Esophagus muscularis mucosa (tissue), 4 donors: ENCODE results near the gene SLX4. TPM values are rescaled to one million over a fixed set of nuclear protein-coding genes. Genes with fewer than 3 reads are reported as not detected.

ENCODE experiments used
- DNase-seq: peaks from one replicate; pipeline ENCODE4 v3.0.0-alpha.2; 2017; ENCODE audit errors: extremely low spot score
- H3K27ac ChIP-seq, 4 donors: fragments of 200-600 bp; sonication (generic); replicated peaks in 1 of 4; 1 replicate in 3 of 4; 2 replicates in 1 of 4; pipeline ENCODE4 v1.5.1; 2016 to 2019; ENCODE audit warnings: mild to moderate bottlenecking in 1 of 4
- H3K27me3 ChIP-seq, 4 donors: fragments of 200-600 bp; sonication (generic); one replicate each; pipeline versions ENCODE4 v1.5.1 to v1.6.0; 2016 to 2019
- H3K36me3 ChIP-seq, 4 donors: fragments of 200-600 bp; sonication (generic); one replicate each; pipeline ENCODE4 v1.5.1; 2016 to 2019
- H3K4me1 ChIP-seq, 4 donors: fragments of 200-600 bp; sonication (generic); one replicate each; pipeline ENCODE4 v1.5.1; 2016 to 2019
- H3K4me3 ChIP-seq, 4 donors: fragments of 200-600 bp; sonication (generic); 1 replicate in 2 of 4; 2 replicates in 2 of 4; pipeline ENCODE4 v1.5.1; 2016 to 2019; ENCODE audit warnings: mild to moderate bottlenecking in 4 of 4, moderate library complexity in 1 of 4
- H3K9me3 ChIP-seq, 4 donors: fragments of 200-600 bp; sonication (generic); 1 replicate in 3 of 4; 2 replicates in 1 of 4; pipeline ENCODE4 v1.5.1; 2016 to 2019
- CTCF ChIP-seq, 3 experiments: fragments of 200-600 bp in 2 of 3; fragments of 450-650 bp in 1 of 3; sonication (generic) in 2 of 3; IDR thresholded peaks; one replicate each; pipeline ENCODE4 v1.5.1; 2017 to 2019; ENCODE audit warnings: antibody characterized with exemption in 3 of 3, mild to moderate bottlenecking in 2 of 3, moderate library complexity in 1 of 3
- EP300 ChIP-seq: sonication (generic); formaldehyde crosslinking; IDR thresholded peaks from one replicate; pipeline ENCODE4 v1.6.1; 2017; ENCODE audit warnings: antibody characterized with exemption
- POLR2A ChIP-seq: fragments of 450-650 bp; IDR thresholded peaks from one replicate; pipeline ENCODE4 v1.6.1; 2017; ENCODE audit warnings: antibody characterized with exemption, moderate library complexity, mild to moderate bottlenecking, low read depth
- POLR2AphosphoS5 ChIP-seq, 2 donors: sonication (generic); formaldehyde crosslinking; IDR thresholded peaks; one replicate each; pipeline ENCODE4 v1.6.1; 2017; ENCODE audit warnings: antibody characterized with exemption in 2 of 2
- WGBS: methylation state at CpG from one replicate; pipeline ENCODE4 v1.1.5; 2018; 5-methylcytosine and 5-hydroxymethylcytosine counted together
- intact Hi-C: fragments of 100-400 bp; cut with DNase I; formaldehyde crosslinking; loops from one replicate; pipeline ENCODE4 v1.15.1; 2023
- total RNA-seq, 4 donors: library from RNA; depleted of rRNA; stranded (reverse); fragments of >200 nt; gene quantifications; one replicate each; pipeline versions ENCODE4 v1.1.0 to v1.2.1, GENCODE V29; 2016

The SLX4 gene
- total RNA-seq, 4 donors from 2014 or later: 3.0 to 5.8 (median 3.9) TPM

- DNase-seq: no peak
- WGBS: 95% methylated on average over 10 of the region's 10 CpGs
- Histone ChIP-seq H3K4me3 (no peak overlapping the region), H3K27ac (no peak overlapping the region), H3K9me3 (no peaks in the 10 kb centered on the region), H3K36me3 (peaks cover 23 to 77% (median 66%) of the 10 kb centered on the region in 4 donors), H3K27me3 (no peaks in the 10 kb centered on the region), H3K4me1 (peaks cover 0 to 23% (median 20%) of the 10 kb centered on the region in 4 donors)
- intact Hi-C loops: no loop called here
- TF ChIP-seq CTCF (IDR thresholded peaks at IDR 0.05): no peak
- no peak for TF ChIP-seq POLR2A
- no peak for TF ChIP-seq POLR2AphosphoS5 (IDR thresholded peaks at IDR 0.05)
- TF ChIP-seq EP300: no peak
Measured at GRCh38 chr16:3534126-3534525, 77.3 kb downstream of the SLX4 start.

DNA sequence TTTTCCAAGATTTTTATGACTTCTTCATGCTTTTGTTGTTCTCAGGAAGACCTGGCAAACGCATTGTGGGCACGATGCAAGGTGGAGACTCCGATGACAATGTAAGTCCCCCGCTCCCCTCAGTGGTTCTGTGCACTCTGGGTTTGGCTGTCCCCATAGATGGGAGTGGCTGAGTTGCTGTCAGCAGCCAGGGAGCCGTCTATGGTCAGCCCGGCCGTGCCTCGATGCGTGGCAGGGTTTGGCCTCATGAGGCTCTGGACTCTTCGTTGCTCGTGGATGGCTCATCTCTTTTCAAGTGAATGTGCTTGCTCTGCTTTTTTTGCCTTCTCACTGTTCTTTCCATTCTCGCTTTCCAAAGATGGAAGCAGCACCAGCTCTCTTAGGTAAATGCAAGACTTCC, 78.7 kb downstream of the SLX4 start:
- Histone ChIP-seq H3K27me3 (no peaks in the 10 kb centered on the region), H3K4me1 (peaks cover 0 to 24% (median 20%) of the 10 kb centered on the region in 4 donors), H3K27ac (no peak overlapping the region), H3K9me3 (no peaks in the 10 kb centered on the region), H3K36me3 (peaks cover 23 to 76% (median 70%) of the 10 kb centered on the region in 4 donors), H3K4me3 (no peak overlapping the region)
- no peak for DNase-seq
- intact Hi-C loops: no loop called here
- WGBS: 96% methylated on average over 12 of the region's 12 CpGs
- TF ChIP-seq POLR2A: no peak
- TF ChIP-seq POLR2AphosphoS5 (IDR thresholded peaks at IDR 0.05): no peak
- no peak for TF ChIP-seq EP300
- TF ChIP-seq CTCF (IDR thresholded peaks at IDR 0.05): no peak

Other genes with a start within 250 kb of the SLX4 start
- gene ZSCAN32, start 210.6 kb downstream of the SLX4 start, total RNA-seq: 10 to 100 TPM; 12.9 to 16.1 (median 15.2) TPM
- gene ZNF174, start 210.4 kb downstream of the SLX4 start, total RNA-seq: 10 to 100 TPM in 3 of 4 donors, 1 to 10 TPM in 1; 8.9 to 23.2 (median 16.4) TPM
- gene ZNF597, start 168.1 kb downstream of the SLX4 start, total RNA-seq: 1 to 10 TPM; 1.5 to 2.2 (median 1.8) TPM
- 10 to 100 TPM; 28.0 to 59.8 (median 47.8) TPM for gene NAA60, start 167.9 kb downstream of the SLX4 start, total RNA-seq
- not detected for gene C16orf90, start 116.1 kb downstream of the SLX4 start, total RNA-seq
- gene CLUAP1, start 110.6 kb downstream of the SLX4 start, total RNA-seq: 10 to 100 TPM; 25.0 to 31.5 (median 26.9) TPM
- gene NLRC3, start 34.2 kb downstream of the SLX4 start, total RNA-seq: 1 to 10 TPM in 1 of 4 donors, under 1 TPM in 3; 0.57 to 2.5 (median 0.95) TPM
- gene DNASE1, start 43.1 kb upstream of the SLX4 start, total RNA-seq: 10 to 100 TPM in 3 of 4 donors, 1 to 10 TPM in 1; 2.8 to 16.3 (median 12.9) TPM
- 10 to 100 TPM; 43.6 to 63.7 (median 46.8) TPM for gene TRAP1, start 105.9 kb upstream of the SLX4 start, total RNA-seq